ENCODE data around the gene MMRN1.

GRCh38 chr4:90002441-90003062 is 107.9 kb downstream of the MMRN1 start:
- TF ChIP-seq GFI1B (tag by site-specific recombination; IDR thresholded peaks at IDR 0.05) (no peak), ZNF529 (tag by site-specific recombination; IDR thresholded peaks at IDR 0.05; ENCODE audit: insufficient replicate concordance) (no peak), ZBTB10 (tag by site-specific recombination; IDR thresholded peaks at IDR 0.05) (no peak), CTCF (tag by site-specific recombination; IDR thresholded peaks at IDR 0.05) (no peak), ZNF202 (tag by site-specific recombination; IDR thresholded peaks at IDR 0.05; ENCODE audit: borderline replicate concordance) (no peak)
